T-cell (primary cell): Measurements from ENCODE around the gene LRRC61. TPM values are rescaled to one million over a fixed set of nuclear protein-coding genes. Genes with fewer than 3 reads are reported as not detected.
A peak's percentile ranks its signal among the peaks of the same experiment; 100 is the strongest.

Experiments used
- ATAC-seq, 4 experiments: fragments of 200-7000 bp in 3 of 4; fragments of 150-1000 bp in 1 of 4; cut with Tn5 transposase; replicated peaks in 1 of 4; 1 replicate in 3 of 4; 2 replicates in 1 of 4; pipeline ENCODE4 v1.10.0; 2021; ENCODE audit warnings: moderate library complexity in 3 of 4, mild to moderate bottlenecking in 2 of 4, moderate number of reproducible peaks in 1 of 4
- CTCF ChIA-PET, 2 donors: fragments of 300-600 bp; sonication (Branson Sonifier 250); formaldehyde crosslinking; loops; one replicate each; lab custom pipeline; 2022; ENCODE audit warnings: antibody characterized with exemption in 2 of 2; lab: Charles Lee
- POLR2A ChIA-PET, 2 donors: fragments of 300-600 bp; sonication (Branson Sonifier 250); formaldehyde crosslinking; loops; one replicate each; lab custom pipeline; 2022; ENCODE audit warnings: antibody characterized with exemption in 2 of 2; lab: Charles Lee
- DNase-seq, 35 experiments: peaks; one replicate each; pipeline versions ENCODE4 v3.0.0 to v3.0.0-alpha.2; 2013 to 2023
- H3K27ac ChIP-seq: one replicate; pipeline ENCODE4 v1.5.1; 2013; ENCODE audit warnings: low read length
- H3K27me3 ChIP-seq, 2 experiments: replicated peaks in 1 of 2; 1 replicate in 1 of 2; 2 replicates in 1 of 2; pipeline versions ENCODE4 v1.6.1 to v1.7.0; 2013; ENCODE audit warnings: low read length in 1 of 2, mixed read lengths in 1 of 2; ENCODE audit not compliant: control insufficient read depth in 2 of 2, insufficient read depth in 2 of 2; ENCODE audit errors: extremely low read depth in 1 of 2
- H3K36me3 ChIP-seq, 2 donors: 1 replicate in 1 of 2; 2 replicates in 1 of 2; pipeline versions ENCODE4 v1.6.1 to v1.7.0; 2013; ENCODE audit warnings: low read length in 1 of 2; ENCODE audit not compliant: control insufficient read depth in 2 of 2, insufficient read depth in 1 of 2; ENCODE audit errors: extremely low read depth in 1 of 2
- H3K4me1 ChIP-seq, 2 experiments: 1 replicate in 1 of 2; 2 replicates in 1 of 2; pipeline versions ENCODE4 v1.6.1 to v1.7.0; 2013; ENCODE audit warnings: low read length in 2 of 2, mixed read lengths in 1 of 2; ENCODE audit not compliant: insufficient read depth in 2 of 2, control insufficient read depth in 1 of 2; ENCODE audit errors: extremely low read depth in 1 of 2
- H3K4me3 ChIP-seq, 2 donors: 1 replicate in 1 of 2; 2 replicates in 1 of 2; pipeline versions ENCODE4 v1.5.1 to v1.7.0; 2013; ENCODE audit warnings: mild to moderate bottlenecking in 2 of 2, low read length in 1 of 2, moderate library complexity in 1 of 2; ENCODE audit not compliant: control insufficient read depth in 1 of 2; ENCODE audit errors: extremely low read depth in 1 of 2
- H3K9me3 ChIP-seq: 2 replicates; pipeline ENCODE4 v1.7.0; 2013
- H3K27ac Mint-ChIP-seq, 2 donors: one replicate each; pipeline ENCODE4 v1.8.0; 2020 to 2021; ENCODE audit warnings: mild to moderate bottlenecking in 2 of 2, mixed read lengths in 2 of 2
- H3K27me3 Mint-ChIP-seq, 2 donors: one replicate each; pipeline ENCODE4 v1.8.0; 2021 to 2022; ENCODE audit warnings: mixed read lengths in 2 of 2
- H3K36me3 Mint-ChIP-seq: one replicate; pipeline ENCODE4 v1.8.0; 2021; ENCODE audit warnings: mixed read lengths
- H3K4me1 Mint-ChIP-seq, 3 donors: one replicate each; pipeline ENCODE4 v1.8.0; 2020 to 2022; ENCODE audit warnings: mixed read lengths in 3 of 3, mild to moderate bottlenecking in 1 of 3
- H3K4me3 Mint-ChIP-seq, 3 donors: one replicate each; pipeline ENCODE4 v1.8.0; 2020 to 2022; ENCODE audit warnings: mild to moderate bottlenecking in 3 of 3, mixed read lengths in 3 of 3, moderate library complexity in 3 of 3
- H3K9me3 Mint-ChIP-seq, 3 donors: one replicate each; pipeline ENCODE4 v1.8.0; 2020 to 2022; ENCODE audit warnings: mixed read lengths in 3 of 3
- WGBS: methylation state at CpG from one replicate; pipeline ENCODE4 v1.1.5; 2013; ENCODE audit warnings: missing lambda C conversion rate; ENCODE audit not compliant: insufficient coverage; 5-methylcytosine and 5-hydroxymethylcytosine counted together
- total RNA-seq, 35 experiments: library from RNA in 6 of 35; stranded (reverse) in 6 of 35; fragments of 120-200 nt in 1 of 35; gene quantifications; one replicate each; pipeline versions ENCODE4 v1.2.1 to v1.2.4 and lab custom pipeline; 2013 to 2026

LRRC61 gene
- total RNA-seq, 5 donors from 2014 or later (not counting 1 experiment from before 2014, with no cell fraction given) = 8.8 to 21.4 (median 16.6) TPM

DNA sequence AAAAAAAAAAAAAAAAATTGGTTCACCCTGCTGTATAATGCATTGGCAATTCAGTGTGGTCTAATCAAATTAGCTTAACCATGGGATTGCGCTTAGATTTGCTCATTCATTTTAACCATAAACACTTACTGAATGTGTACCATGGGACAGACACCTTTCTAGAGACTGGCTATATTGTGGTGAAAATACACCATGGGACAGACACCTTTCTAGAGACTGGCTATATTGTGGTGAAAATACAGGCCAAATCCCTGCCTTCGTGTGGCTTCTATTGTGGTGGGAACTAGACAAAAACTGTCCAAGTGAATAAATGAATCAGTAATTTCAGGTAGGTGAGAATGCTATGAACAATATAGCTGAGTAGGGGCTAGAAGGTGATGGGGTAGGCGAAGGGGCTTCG, 35.3 kb downstream of the LRRC61 start:
- no peaks in the 10 kb centered on the region for H3K27me3 ChIP-seq
- Mint-ChIP-seq H3K27me3 (no peaks in the 10 kb centered on the region), H3K36me3 (no peaks in the 10 kb centered on the region), H3K27ac (peak overlapping the region; percentile 93), H3K9me3 (no peaks in the 10 kb centered on the region), H3K4me1 (peaks cover 34 to 57% (median 39%) of the 10 kb centered on the region in 3 donors), H3K4me3 (peak overlapping the region in 1 of 3 donors; percentile 67)
- ATAC-seq (no peak), DNase-seq (no peak)
- ChIA-PET CTCF (interaction anchor here (0.6 to 2.2 kb wide), 5 partner anchors 8 to 61 kb away, joined by 4 to 12 read pairs (median 5); partner anchors contain the start of gene ACTR3C (in 1 of the 2)), POLR2A (interaction anchor here (0.7 kb wide), 2 partner anchors 22 to 1178 kb away, joined by 5 to 10 read pairs; no protein-coding TSS in a partner anchor)
- H3K4me3 ChIP-seq = no peak overlapping the region
- H3K27ac ChIP-seq = no peak overlapping the region
- no peaks in the 10 kb centered on the region for H3K9me3 ChIP-seq
- peaks cover 9 to 22% of the 10 kb centered on the region in 2 experiments for H3K4me1 ChIP-seq
- no peaks in the 10 kb centered on the region for H3K36me3 ChIP-seq
- 100% methylated on average over 3 of the region's 4 CpGs for WGBS

DNA sequence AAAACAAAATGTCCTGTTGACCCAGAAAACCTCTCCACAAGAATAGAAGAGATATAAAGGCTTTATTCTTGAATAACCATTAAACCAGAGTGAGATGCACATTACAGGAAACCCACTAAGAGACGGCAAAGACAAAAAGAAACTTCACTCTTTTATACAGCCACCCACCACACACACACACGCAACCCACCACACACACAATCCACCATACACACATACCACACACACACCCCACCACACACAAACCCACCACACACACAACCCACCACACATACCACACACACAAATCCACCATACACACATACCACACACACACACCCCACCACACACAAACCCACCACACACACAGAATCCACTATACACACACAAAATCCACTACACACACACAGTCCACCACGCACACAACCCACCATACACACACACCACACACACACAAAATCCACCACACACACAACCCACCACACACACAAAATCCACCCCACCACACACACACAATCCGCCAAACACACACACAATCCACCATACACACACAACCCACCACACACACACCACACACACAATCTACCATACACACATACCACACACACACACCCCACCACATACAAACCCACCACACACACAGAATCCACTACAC, 36.0 kb downstream of the LRRC61 start:
- Mint-ChIP-seq H3K4me1 (peaks cover 39 to 62% (median 43%) of the 10 kb centered on the region in 3 donors), H3K9me3 (no peaks in the 10 kb centered on the region), H3K36me3 (no peaks in the 10 kb centered on the region), H3K4me3 (peak overlapping the region in 1 of 3 donors; percentile 67), H3K27ac (peak overlapping the region; percentile 93), H3K27me3 (no peaks in the 10 kb centered on the region)
- Histone ChIP-seq H3K4me3 (no peak overlapping the region), H3K4me1 (peaks cover 9 to 28% of the 10 kb centered on the region in 2 experiments), H3K27me3 (no peaks in the 10 kb centered on the region), H3K27ac (no peak overlapping the region), H3K36me3 (no peaks in the 10 kb centered on the region), H3K9me3 (no peaks in the 10 kb centered on the region)
- CTCF ChIA-PET = interaction anchor here in 1 of 2 donors (2.0 kb wide), 1 partner anchor 19 kb away, joined by 12 read pairs; no protein-coding TSS in a partner anchor
- no peak for ATAC-seq
- DNase-seq = no peak
- WGBS = 43% methylated on average over 4 of the region's 4 CpGs
- POLR2A ChIA-PET = interaction anchor here in 1 of 2 donors (0.7 kb wide), 1 partner anchor 1179 kb away, joined by 5 read pairs; no protein-coding TSS in a partner anchor

DNA sequence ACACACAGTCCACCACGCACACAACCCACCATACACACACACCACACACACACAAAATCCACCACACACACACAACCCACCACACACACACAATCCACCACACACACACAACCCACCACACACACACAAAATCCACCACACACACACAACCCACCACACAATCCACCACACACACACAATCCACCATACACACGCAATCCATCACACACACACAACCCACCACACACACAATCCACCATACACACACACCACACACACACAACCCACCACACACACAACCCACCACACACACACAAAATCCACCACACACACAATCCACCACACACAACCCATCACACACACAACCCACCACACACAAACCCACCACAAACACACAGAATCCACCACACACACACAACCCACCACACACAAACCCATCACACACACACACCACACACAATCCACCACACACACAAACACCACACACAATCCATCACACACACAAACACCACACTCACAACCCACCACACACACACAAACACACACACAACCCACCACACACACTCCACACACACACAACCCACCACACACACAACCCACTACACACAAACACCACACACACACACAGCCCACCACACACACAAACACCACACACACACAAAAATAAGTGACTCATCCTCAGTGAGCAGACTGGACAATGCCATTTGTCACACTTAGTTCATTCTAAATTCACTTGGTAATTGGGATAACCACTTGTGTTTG, 36.6 kb downstream of the LRRC61 start:
- Histone ChIP-seq H3K36me3 (no peaks in the 10 kb centered on the region), H3K4me3 (no peak overlapping the region), H3K27ac (no peak overlapping the region), H3K4me1 (peaks cover 12 to 31% of the 10 kb centered on the region in 2 experiments), H3K27me3 (no peaks in the 10 kb centered on the region), H3K9me3 (no peaks in the 10 kb centered on the region)
- H3K27me3 Mint-ChIP-seq = no peaks in the 10 kb centered on the region
- DNase-seq (no peak), ATAC-seq (no peak)
- peak overlapping the region; percentile 36 to 57 for H3K27ac Mint-ChIP-seq
- ChIA-PET POLR2A (no interaction called here), CTCF (no interaction called here)
- H3K4me1 Mint-ChIP-seq = peaks cover 42 to 64% (median 46%) of the 10 kb centered on the region in 3 donors
- H3K4me3 Mint-ChIP-seq = no peak overlapping the region
- H3K9me3 Mint-ChIP-seq = no peaks in the 10 kb centered on the region
- H3K36me3 Mint-ChIP-seq = no peaks in the 10 kb centered on the region
- WGBS = 86% methylated on average over 2 of the region's 2 CpGs

DNA sequence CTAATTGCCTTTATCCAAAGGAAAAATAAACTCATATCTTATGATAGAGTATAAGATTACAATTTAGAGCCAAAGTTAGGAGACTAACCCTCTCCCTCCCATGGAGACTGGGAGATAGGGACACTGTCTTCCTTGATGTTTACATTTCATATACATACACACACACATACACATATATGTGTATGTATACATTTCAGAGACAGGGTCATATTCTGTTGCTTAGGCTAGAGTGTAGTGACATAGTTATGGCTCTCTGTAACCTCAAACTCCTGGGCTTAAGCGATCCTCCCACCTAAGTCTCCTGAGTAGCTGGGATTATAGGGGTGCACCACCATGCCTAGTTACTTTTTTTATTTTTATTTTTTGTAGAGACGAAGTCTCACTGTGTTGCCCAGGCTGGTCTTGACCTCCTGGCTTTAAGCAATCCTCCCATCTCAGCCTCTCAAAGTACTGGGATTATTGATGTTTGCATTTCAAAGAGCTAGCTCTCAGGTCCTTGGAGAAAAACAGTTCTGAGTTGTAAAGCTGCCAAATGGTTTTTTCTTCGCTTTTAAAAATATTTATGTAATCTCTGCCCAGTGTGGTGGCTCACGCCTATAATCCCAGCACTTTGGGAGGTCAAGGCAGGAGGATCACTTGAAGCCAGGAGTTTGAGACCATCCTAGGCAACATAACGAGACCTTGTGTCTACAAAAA, 37.4 kb downstream of the LRRC61 start:
- H3K9me3 Mint-ChIP-seq = no peaks in the 10 kb centered on the region
- no peak overlapping the region for H3K4me3 Mint-ChIP-seq
- no peaks in the 10 kb centered on the region for H3K36me3 Mint-ChIP-seq
- H3K9me3 ChIP-seq = no peaks in the 10 kb centered on the region
- ATAC-seq (no peak), DNase-seq (no peak)
- CTCF ChIA-PET = no interaction called here
- peak overlapping the region in 1 of 2 donors; percentile 57 for H3K27ac Mint-ChIP-seq
- POLR2A ChIA-PET = no interaction called here
- H3K27me3 Mint-ChIP-seq = no peaks in the 10 kb centered on the region
- no peaks in the 10 kb centered on the region for H3K36me3 ChIP-seq
- H3K4me1 ChIP-seq = peaks cover 12 to 31% of the 10 kb centered on the region in 2 experiments
- 74% methylated on average over 3 of the region's 5 CpGs for WGBS
- peaks cover 46 to 65% (median 49%) of the 10 kb centered on the region in 3 donors for H3K4me1 Mint-ChIP-seq
- no peaks in the 10 kb centered on the region for H3K27me3 ChIP-seq
- H3K27ac ChIP-seq = no peak overlapping the region
- no peak overlapping the region for H3K4me3 ChIP-seq

DNA sequence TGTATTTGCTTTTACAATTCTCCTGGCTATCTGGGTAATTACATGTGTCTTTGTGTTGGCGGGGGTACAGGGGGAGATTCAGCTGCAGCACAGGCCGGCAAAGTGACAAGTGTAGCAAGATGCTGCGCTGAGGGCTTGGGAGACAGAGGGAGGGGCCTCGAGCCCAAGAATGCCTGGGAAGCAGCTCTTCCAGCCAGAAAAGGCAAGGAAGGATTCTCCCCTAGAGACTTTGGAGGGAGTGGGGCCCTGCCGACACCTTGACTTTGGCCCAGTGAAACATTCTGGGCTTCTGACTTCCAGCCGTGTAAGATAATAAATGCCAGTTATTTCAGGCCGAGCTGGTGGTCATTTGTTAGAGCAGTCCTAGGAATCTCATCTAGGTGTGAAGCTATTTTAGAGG, 38.2 kb downstream of the LRRC61 start:
- H3K4me3 Mint-ChIP-seq = no peak overlapping the region
- Histone ChIP-seq H3K4me1 (peaks cover 15 to 28% of the 10 kb centered on the region in 2 experiments), H3K27me3 (no peaks in the 10 kb centered on the region), H3K9me3 (no peaks in the 10 kb centered on the region), H3K36me3 (no peaks in the 10 kb centered on the region), H3K4me3 (no peak overlapping the region), H3K27ac (no peak overlapping the region)
- H3K9me3 Mint-ChIP-seq = no peaks in the 10 kb centered on the region
- WGBS = 89% methylated on average over 5 of the region's 7 CpGs
- ChIA-PET CTCF (interaction anchor here in 1 of 2 donors (0.5 kb wide), 1 partner anchor 19 kb away, joined by 3 read pairs; no protein-coding TSS in a partner anchor), POLR2A (no interaction called here)
- H3K27ac Mint-ChIP-seq = no peak overlapping the region
- H3K4me1 Mint-ChIP-seq = peaks cover 50 to 66% (median 54%) of the 10 kb centered on the region in 3 donors
- ATAC-seq (no peak), DNase-seq (no peak)
- H3K27me3 Mint-ChIP-seq = no peaks in the 10 kb centered on the region
- H3K36me3 Mint-ChIP-seq = no peaks in the 10 kb centered on the region
